Measurements from ENCODE around the gene AARS1.
"Not testable (repeated sequence)": the region's sequence is repeated elsewhere in the genome, so short reads cannot be mapped to it uniquely, and the experiment has no call there.

Gene AARS1

DNA sequence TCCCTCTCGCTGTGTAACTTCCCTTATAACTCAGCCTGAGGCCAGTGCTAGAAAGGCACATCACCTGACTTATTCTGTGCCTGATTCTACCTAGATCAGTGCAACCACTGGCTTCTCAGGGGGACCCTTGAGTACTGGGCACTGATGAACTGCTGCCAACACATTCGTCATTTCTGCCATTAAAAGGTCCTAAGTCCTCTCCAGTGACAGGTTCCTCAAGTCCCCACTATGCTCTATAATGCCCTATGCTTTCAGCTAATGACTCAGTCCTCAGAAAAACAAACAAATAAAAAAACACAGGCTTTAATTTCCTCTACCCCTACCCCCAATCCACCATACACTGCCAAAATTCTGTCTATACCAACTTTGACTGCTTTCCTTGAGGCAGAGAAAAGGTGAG is 66.1 kb downstream of the AARS1 start:
- not testable (repeated sequence) for DNase-seq

DNA sequence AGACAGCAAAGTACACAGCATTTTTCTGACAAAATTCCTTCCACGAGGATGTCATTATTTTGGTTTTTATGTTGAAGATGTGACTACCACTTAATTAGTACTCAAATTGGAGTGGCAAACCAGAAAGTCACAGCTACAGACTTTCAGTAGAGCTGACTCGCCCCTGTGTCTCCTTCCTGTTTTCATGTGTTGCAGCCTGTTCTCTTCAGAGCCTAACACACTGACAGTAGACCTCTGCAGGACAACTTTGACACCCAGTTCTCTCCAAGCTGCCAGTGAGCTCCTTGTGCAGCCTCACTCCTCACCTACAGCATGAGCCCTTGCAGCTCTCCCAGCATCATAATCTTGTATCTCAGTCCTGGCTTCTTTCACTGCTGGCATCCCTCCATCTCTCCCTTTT is 66.7 kb downstream of the AARS1 start:
- DNase-seq = not testable (repeated sequence)

DNA sequence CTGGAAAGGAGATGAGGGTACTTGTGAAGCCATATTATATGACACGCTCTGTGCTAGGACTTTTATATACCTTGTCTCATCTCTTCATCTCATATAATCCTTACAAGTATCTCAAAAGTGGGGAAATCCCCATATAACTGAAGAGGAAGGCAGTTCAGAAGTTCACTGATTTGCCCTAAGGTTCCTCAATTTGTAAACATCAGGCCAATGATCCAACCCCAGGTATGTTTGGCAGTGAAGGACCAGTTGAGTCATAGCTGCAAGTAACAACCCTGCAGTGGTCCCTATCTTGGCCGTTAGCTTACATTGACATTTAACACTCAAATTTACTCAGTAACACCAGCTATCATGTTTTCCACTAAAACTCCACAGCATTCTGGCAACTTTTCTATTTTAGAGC is 70.7 kb downstream of the AARS1 start:
- DNase-seq = not testable (repeated sequence)

DNA sequence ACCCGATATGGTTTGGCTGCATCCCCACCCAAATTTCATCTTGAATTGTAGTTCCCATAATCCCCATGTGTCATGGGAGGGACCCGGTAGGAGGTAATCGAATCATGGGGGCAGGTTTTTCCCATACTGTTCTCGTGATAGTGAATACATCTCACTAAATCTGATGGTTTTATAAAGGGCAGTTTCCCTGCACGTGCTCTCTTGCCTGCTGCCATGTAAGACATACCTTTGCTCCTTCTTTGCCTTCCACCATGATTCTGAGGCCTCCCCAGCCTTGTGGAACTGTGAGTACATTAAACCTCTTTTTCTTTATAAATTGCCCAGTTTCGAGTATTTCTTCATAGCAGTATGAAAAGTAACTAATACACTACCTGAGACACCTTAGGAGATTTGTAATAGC is 82.9 kb downstream of the AARS1 start:
- DNase-seq = not testable (repeated sequence)

DNA sequence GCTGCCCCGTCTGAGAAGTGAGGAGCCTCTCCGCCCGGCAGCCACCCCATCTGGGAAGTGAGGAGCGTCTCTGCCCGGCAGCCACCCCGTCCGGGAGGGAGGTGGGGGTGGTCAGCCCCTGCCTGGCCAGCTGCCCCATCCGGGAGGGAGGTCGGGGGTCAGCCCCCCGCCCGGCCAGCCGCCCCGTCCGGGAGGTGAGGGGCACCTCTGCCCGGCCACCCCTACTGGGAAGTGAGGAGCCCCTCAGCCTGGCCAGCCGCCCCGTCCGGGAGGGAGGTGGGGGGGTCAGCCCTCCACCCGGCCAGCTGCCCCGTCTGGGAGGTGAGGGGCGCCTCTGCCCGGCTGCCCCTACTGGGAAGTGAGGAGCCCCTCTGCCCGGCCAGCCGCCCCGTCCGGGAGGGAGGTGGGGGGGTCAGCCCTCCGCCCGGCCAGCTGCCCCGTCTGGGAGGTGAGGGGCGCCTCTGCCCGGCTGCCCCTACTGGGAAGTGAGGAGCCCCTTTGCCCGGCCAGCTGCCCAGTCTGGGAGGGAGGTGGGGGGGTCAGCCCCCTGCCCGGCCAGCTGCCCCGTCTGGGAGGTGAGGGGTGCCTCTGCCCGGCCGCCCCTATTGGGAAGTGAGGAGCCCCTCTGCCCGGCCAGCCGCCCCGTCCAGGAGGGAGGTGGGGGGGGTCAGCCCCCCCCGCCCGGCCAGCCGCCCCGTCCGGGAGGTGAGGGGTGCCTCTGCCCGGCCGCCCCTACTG is 84.5 kb downstream of the AARS1 start:
- DNase-seq = not testable (repeated sequence)

DNA sequence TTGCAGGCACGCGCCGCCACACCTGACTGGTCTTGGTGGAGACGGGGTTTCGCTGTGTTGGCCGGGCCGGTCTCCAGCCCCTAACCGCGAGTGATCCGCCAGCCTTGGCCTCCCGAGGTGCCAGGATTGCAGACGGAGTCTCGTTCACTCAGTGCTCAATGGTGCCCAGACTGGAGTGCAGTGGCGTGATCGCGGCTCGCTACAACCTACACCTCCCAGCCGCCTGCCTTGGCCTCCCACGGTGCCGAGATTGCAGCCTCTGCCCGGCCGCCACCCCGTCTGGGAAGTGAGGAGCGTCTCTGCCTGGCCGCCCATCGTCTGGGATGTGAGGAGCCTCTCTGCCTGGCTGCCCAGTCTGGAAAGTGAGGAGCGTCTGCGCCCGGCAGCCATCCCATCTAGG is 85.3 kb downstream of the AARS1 start:
- not testable (repeated sequence) for DNase-seq

DNA sequence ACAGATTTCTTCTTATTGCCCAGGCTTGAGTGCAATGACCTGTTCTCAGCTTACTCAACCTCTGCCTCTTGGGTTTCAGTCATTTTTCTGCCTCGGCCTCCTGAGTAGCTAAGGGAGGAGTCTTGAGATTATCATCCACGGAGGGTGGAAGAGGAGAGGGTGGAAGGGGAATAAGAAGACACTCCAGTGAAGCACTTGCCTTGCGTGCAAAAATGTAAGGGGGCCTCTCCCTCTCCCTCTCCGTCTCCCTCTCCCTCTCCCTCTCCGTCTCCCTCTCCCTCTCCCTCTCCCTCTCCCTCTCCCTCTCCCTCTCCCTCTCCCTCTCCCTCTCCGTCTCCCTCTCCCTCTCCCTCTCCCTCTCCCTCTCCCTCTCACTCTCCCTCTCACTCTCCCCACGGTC is 85.8 kb downstream of the AARS1 start:
- DNase-seq = not testable (repeated sequence)
